PFSK-1 (cell line): ENCODE results near the gene C9orf40.

ENCODE experiments used
- POLR2AphosphoS5 ChIP-seq: IDR thresholded peaks from 2 replicates; pipeline ENCODE4 v1.6.1; 2012; ENCODE audit warnings: low read depth, mild to moderate bottlenecking, control low read depth, low read length, moderate library complexity
- SIN3A ChIP-seq: IDR thresholded peaks from 2 replicates; pipeline ENCODE4 v1.6.1; 2012; ENCODE audit warnings: mild to moderate bottlenecking, low read length, moderate library complexity, borderline replicate concordance; ENCODE audit not compliant: insufficient read depth
- TF ChIP-seq, protein P1 (sequence below), 2 experiments: IDR thresholded peaks; 2 replicates each; pipeline versions ENCODE4 v1.6.1 to v1.8.0; 2011 to 2012; ENCODE audit warnings: low read depth in 2 of 2, low read length in 2 of 2, control low read depth in 1 of 2, inconsistent platforms in 1 of 2, mild to moderate bottlenecking in 1 of 2, moderate library complexity in 1 of 2; ENCODE audit not compliant: insufficient read depth in 1 of 2

DNA sequence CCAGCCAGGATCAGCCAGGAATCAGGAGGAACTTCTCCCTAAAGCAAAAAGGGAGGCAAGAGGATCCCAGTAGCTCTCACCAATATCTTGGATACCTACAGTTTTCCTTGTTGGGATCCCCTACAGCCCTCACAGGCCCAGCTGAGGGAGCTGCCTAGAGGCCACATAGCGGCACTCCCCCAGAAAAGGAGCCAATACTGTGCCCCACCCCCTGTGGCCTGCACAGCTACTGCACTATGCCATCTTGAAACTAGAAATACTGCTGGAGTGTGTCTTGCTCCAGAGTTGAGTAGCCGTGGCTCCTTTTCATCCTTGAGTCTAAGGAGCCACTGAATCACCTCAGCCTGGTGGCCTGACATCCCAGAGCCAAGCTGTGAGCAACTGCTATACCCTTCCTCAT lies 42.7 kb downstream of the C9orf40 start:
- TF ChIP-seq POLR2AphosphoS5, result no peak
- TF ChIP-seq, protein P1, sequence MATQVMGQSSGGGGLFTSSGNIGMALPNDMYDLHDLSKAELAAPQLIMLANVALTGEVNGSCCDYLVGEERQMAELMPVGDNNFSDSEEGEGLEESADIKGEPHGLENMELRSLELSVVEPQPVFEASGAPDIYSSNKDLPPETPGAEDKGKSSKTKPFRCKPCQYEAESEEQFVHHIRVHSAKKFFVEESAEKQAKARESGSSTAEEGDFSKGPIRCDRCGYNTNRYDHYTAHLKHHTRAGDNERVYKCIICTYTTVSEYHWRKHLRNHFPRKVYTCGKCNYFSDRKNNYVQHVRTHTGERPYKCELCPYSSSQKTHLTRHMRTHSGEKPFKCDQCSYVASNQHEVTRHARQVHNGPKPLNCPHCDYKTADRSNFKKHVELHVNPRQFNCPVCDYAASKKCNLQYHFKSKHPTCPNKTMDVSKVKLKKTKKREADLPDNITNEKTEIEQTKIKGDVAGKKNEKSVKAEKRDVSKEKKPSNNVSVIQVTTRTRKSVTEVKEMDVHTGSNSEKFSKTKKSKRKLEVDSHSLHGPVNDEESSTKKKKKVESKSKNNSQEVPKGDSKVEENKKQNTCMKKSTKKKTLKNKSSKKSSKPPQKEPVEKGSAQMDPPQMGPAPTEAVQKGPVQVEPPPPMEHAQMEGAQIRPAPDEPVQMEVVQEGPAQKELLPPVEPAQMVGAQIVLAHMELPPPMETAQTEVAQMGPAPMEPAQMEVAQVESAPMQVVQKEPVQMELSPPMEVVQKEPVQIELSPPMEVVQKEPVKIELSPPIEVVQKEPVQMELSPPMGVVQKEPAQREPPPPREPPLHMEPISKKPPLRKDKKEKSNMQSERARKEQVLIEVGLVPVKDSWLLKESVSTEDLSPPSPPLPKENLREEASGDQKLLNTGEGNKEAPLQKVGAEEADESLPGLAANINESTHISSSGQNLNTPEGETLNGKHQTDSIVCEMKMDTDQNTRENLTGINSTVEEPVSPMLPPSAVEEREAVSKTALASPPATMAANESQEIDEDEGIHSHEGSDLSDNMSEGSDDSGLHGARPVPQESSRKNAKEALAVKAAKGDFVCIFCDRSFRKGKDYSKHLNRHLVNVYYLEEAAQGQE (IDR thresholded peaks at IDR 0.05; ENCODE audit: insufficient read depth in 1 of 2, low read depth in 2 of 2, low read length in 2 of 2), result no peak
- no peak for TF ChIP-seq SIN3A
